ENCODE measurements around the gene POMP. TPM values are rescaled to one million over a fixed set of nuclear protein-coding genes. Genes with fewer than 3 reads are reported as not detected.
A peak's percentile ranks its signal among the peaks of the same experiment; 100 is the strongest.

Gene POMP
- total and polyA plus RNA-seq, 2 donors (not counting 1 experiment from before 2014, with no cell fraction given), result 67.7 to 149 TPM

- Histone ChIP-seq H3K9me3 (ENCODE audit: control insufficient read depth, insufficient read depth, low read depth, low read length) (no peaks in the 10 kb centered on the region), H3K27me3 (ENCODE audit: control insufficient read depth, insufficient read depth, low read length) (no peaks in the 10 kb centered on the region), H3K4me1 (ENCODE audit: control insufficient read depth, extremely low read depth, insufficient read depth, low read length) (peaks cover 4% of the 10 kb centered on the region), H2AFZ (ENCODE audit: low read length) (no peak overlapping the region), H3K9ac (ENCODE audit: insufficient read depth, low read length) (no peak overlapping the region), H3K27ac (ENCODE audit: insufficient read depth, low read length) (no peak overlapping the region), H3K4me3 (replicated peaks in 1 of 4; ENCODE audit: control extremely low read depth in 1 of 4, insufficient read depth in 1 of 4, low read depth in 3 of 4, low read length in 4 of 4) (no peak overlapping the region), H3K79me2 (ENCODE audit: control insufficient read depth, insufficient read depth, low read length) (peaks cover 6% of the 10 kb centered on the region), H4K20me1 (ENCODE audit: control insufficient read depth, extremely low read depth, insufficient read depth, low read length) (no peaks in the 10 kb centered on the region), H3K36me3 (ENCODE audit: control insufficient read depth, insufficient read depth, low read length) (no peaks in the 10 kb centered on the region), H3K4me2 (ENCODE audit: extremely low read depth, insufficient read depth, low read length) (no peak overlapping the region)
- DNase-seq (ENCODE audit: low read depth in 2 of 2), result no peak
- TF ChIP-seq CTCF (conservative IDR thresholded peaks at IDR 0.05 in 1 of 2, IDR thresholded peaks at IDR 0.05 in 1 of 2; ENCODE audit: low read depth in 1 of 2, low read length in 2 of 2) (no peak), EZH2 (IDR thresholded peaks at IDR 0.05; ENCODE audit: low read length, missing control alignments) (no peak)
Observed at GRCh38 chr13:28651810-28652401, 7.0 kb upstream of the POMP start.

GRCh38 chr13:28653111-28653510 is 5.8 kb upstream of the POMP start:
- H3K27ac ChIP-seq (ENCODE audit: insufficient read depth, low read length), result no peak overlapping the region
- H3K79me2 ChIP-seq (ENCODE audit: control insufficient read depth, insufficient read depth, low read length), result peaks cover 18% of the 10 kb centered on the region
- no peak overlapping the region for H3K4me2 ChIP-seq (ENCODE audit: extremely low read depth, insufficient read depth, low read length)
- peaks cover 4% of the 10 kb centered on the region for H3K4me1 ChIP-seq (ENCODE audit: control insufficient read depth, extremely low read depth, insufficient read depth, low read length)
- no peaks in the 10 kb centered on the region for H3K27me3 ChIP-seq (ENCODE audit: control insufficient read depth, insufficient read depth, low read length)
- DNase-seq (ENCODE audit: low read depth in 2 of 2), result peak in 1 of 2 donors; percentile 29
- no peaks in the 10 kb centered on the region for H3K9me3 ChIP-seq (ENCODE audit: control insufficient read depth, insufficient read depth, low read depth, low read length)
- H4K20me1 ChIP-seq (ENCODE audit: control insufficient read depth, extremely low read depth, insufficient read depth, low read length), result no peaks in the 10 kb centered on the region
- H3K9ac ChIP-seq (ENCODE audit: insufficient read depth, low read length), result no peak overlapping the region
- no peak for TF ChIP-seq EZH2 (IDR thresholded peaks at IDR 0.05; ENCODE audit: low read length, missing control alignments)
- TF ChIP-seq CTCF (conservative IDR thresholded peaks at IDR 0.05 in 1 of 2, IDR thresholded peaks at IDR 0.05 in 1 of 2; ENCODE audit: low read depth in 1 of 2, low read length in 2 of 2), result no peak
- no peak overlapping the region for H2AFZ ChIP-seq (ENCODE audit: low read length)
- H3K36me3 ChIP-seq (ENCODE audit: control insufficient read depth, insufficient read depth, low read length), result no peaks in the 10 kb centered on the region
- H3K4me3 ChIP-seq (replicated peaks in 1 of 4; ENCODE audit: control extremely low read depth in 1 of 4, insufficient read depth in 1 of 4, low read depth in 3 of 4, low read length in 4 of 4), result no peak overlapping the region

- no peak overlapping the region for H3K4me3 ChIP-seq (replicated peaks in 1 of 4; ENCODE audit: control extremely low read depth in 1 of 4, insufficient read depth in 1 of 4, low read depth in 3 of 4, low read length in 4 of 4)
- H3K9ac ChIP-seq (ENCODE audit: insufficient read depth, low read length), result no peak overlapping the region
- H3K36me3 ChIP-seq (ENCODE audit: control insufficient read depth, insufficient read depth, low read length), result no peaks in the 10 kb centered on the region
- no peak overlapping the region for H3K27ac ChIP-seq (ENCODE audit: insufficient read depth, low read length)
- no peak overlapping the region for H3K4me2 ChIP-seq (ENCODE audit: extremely low read depth, insufficient read depth, low read length)
- TF ChIP-seq CTCF (conservative IDR thresholded peaks at IDR 0.05 in 1 of 2, IDR thresholded peaks at IDR 0.05 in 1 of 2; ENCODE audit: low read depth in 1 of 2, low read length in 2 of 2) (no peak), EZH2 (IDR thresholded peaks at IDR 0.05; ENCODE audit: low read length, missing control alignments) (no peak)
- H3K4me1 ChIP-seq (ENCODE audit: control insufficient read depth, extremely low read depth, insufficient read depth, low read length), result peaks cover 4% of the 10 kb centered on the region
- no peaks in the 10 kb centered on the region for H3K9me3 ChIP-seq (ENCODE audit: control insufficient read depth, insufficient read depth, low read depth, low read length)
- no peak overlapping the region for H2AFZ ChIP-seq (ENCODE audit: low read length)
- no peaks in the 10 kb centered on the region for H4K20me1 ChIP-seq (ENCODE audit: control insufficient read depth, extremely low read depth, insufficient read depth, low read length)
- no peaks in the 10 kb centered on the region for H3K27me3 ChIP-seq (ENCODE audit: control insufficient read depth, insufficient read depth, low read length)
- peaks cover 28% of the 10 kb centered on the region for H3K79me2 ChIP-seq (ENCODE audit: control insufficient read depth, insufficient read depth, low read length)
- peak in 1 of 2 donors; percentile 81 for DNase-seq (ENCODE audit: low read depth in 2 of 2)
Observed at GRCh38 chr13:28654276-28654675, 4.7 kb upstream of the POMP start.
